ENCODE data around the gene GLIS1.

DNA sequence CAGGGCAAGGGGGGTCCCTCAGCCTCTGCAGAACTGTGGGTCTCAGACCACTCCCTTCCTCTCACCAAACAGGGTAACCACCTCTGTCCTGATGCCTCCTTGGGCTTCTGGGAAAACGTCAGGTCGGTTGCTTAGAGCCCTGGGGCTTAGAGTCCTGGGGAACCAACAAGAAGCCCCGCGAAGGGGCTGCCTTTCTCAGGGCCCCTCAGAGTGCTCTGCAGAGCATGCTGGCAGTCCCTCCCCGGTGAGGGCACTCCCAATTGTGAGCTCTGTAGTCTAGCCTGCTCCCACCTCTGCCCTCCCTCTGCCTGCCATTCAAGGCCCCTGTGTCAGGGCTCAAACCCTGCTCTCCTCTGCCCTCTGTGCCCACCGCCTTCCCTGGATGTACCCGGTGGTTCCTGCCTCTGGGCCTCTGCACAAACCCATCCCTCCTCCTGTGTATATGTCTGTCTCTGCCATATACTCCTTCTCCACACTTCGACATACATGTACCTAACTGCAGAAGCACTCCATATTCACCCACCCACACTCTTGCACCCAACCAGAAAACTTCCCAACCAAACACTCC is 187.5 kb downstream of the GLIS1 start:
- TF ChIP-seq, protein P1, sequence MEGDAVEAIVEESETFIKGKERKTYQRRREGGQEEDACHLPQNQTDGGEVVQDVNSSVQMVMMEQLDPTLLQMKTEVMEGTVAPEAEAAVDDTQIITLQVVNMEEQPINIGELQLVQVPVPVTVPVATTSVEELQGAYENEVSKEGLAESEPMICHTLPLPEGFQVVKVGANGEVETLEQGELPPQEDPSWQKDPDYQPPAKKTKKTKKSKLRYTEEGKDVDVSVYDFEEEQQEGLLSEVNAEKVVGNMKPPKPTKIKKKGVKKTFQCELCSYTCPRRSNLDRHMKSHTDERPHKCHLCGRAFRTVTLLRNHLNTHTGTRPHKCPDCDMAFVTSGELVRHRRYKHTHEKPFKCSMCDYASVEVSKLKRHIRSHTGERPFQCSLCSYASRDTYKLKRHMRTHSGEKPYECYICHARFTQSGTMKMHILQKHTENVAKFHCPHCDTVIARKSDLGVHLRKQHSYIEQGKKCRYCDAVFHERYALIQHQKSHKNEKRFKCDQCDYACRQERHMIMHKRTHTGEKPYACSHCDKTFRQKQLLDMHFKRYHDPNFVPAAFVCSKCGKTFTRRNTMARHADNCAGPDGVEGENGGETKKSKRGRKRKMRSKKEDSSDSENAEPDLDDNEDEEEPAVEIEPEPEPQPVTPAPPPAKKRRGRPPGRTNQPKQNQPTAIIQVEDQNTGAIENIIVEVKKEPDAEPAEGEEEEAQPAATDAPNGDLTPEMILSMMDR (IDR thresholded peaks at IDR 0.05; ENCODE audit: insufficient read depth, low read length, poor library complexity, severe bottlenecking) = no peak
- no peak for TF ChIP-seq EZH2phosphoT487 (conservative IDR thresholded peaks at IDR 0.05; ENCODE audit: low read length)
